CD4-positive, alpha-beta T cell treated with Interferon gamma for 1 hour (primary cell): Measurements from ENCODE around the gene BCKDHA.
"Not testable (repeated sequence)": the region's sequence is repeated elsewhere in the genome, so short reads cannot be mapped to it uniquely, and the experiment has no call there.

Experiments used
- DNase-seq: peaks from one replicate; pipeline ENCODE4 v3.0.0-alpha.2; 2020

Gene BCKDHA

GRCh38 chr19:41427647-41428480, 30.2 kb downstream of the BCKDHA start:
- peak; percentile 43 for DNase-seq

GRCh38 chr19:41428481-41428859, 30.9 kb downstream of the BCKDHA start:
- DNase-seq: no peak

GRCh38 chr19:41430922-41431321, 33.3 kb downstream of the BCKDHA start:
- DNase-seq: no peak

- peak; percentile 27 for DNase-seq
These were observed 34.1 kb downstream of the BCKDHA start for GRCh38 chr19:41431426-41432386.

- DNase-seq: no peak
These were observed 35.6 kb downstream of the BCKDHA start for GRCh38 chr19:41433171-41433570.

GRCh38 chr19:41434450-41434849, 36.8 kb downstream of the BCKDHA start:
- no peak for DNase-seq

GRCh38 chr19:41435376-41435775, 37.8 kb downstream of the BCKDHA start:
- not testable (repeated sequence) for DNase-seq

- DNase-seq: no peak
These were observed 38.5 kb downstream of the BCKDHA start for GRCh38 chr19:41435936-41436673.

GRCh38 chr19:41436674-41436951, 39.0 kb downstream of the BCKDHA start:
- DNase-seq: no peak

- no peak for DNase-seq
These were observed 40.4 kb downstream of the BCKDHA start for GRCh38 chr19:41437944-41438574.

GRCh38 chr19:41439441-41440222, 42.0 kb downstream of the BCKDHA start, which contains the start of gene DMAC2:
DMAC2 (minus strand) TSS chr19:41439912; CDS start chr19:41439899, 13 bp downstream.
- DNase-seq: peak; percentile 93

- DNase-seq: no peak
These were observed 43.8 kb downstream of the BCKDHA start for GRCh38 chr19:41441321-41441945.

- DNase-seq: no peak
These were observed 45.1 kb downstream of the BCKDHA start, which contains the start of gene ERICH4 for GRCh38 chr19:41442473-41443355. ERICH4 (plus strand) TSS chr19:41443156; CDS start chr19:41443170, 14 bp downstream.

GRCh38 chr19:41443813-41444455, 46.3 kb downstream of the BCKDHA start:
- DNase-seq: no peak

GRCh38 chr19:41445575-41445974, 48.0 kb downstream of the BCKDHA start:
- no peak for DNase-seq

GRCh38 chr19:41447732-41448332, 50.2 kb downstream of the BCKDHA start:
- DNase-seq: no peak

GRCh38 chr19:41449079-41449864, 51.7 kb downstream of the BCKDHA start:
- DNase-seq: peak; percentile 67

GRCh38 chr19:41449865-41450178, 52.2 kb downstream of the BCKDHA start:
- no peak for DNase-seq
